ENCODE results near the gene GBE1. TPM values are rescaled to one million over a fixed set of nuclear protein-coding genes. Genes with fewer than 3 reads are reported as not detected.

Gene GBE1
- total RNA-seq, 1 donor from 2014 or later: 73.1 TPM

- DNase-seq: no peak
- Histone ChIP-seq H3K4me3 (no peak overlapping the region), H3K27me3 (ENCODE audit: low read depth) (no peaks in the 10 kb centered on the region), H3K27ac (replicated peaks) (no peak overlapping the region), H3K4me1 (peaks cover 2% of the 10 kb centered on the region), H3K9me3 (replicated peaks) (no peaks in the 10 kb centered on the region), H3K36me3 (no peaks in the 10 kb centered on the region)
- TF ChIP-seq CTCF (IDR thresholded peaks at IDR 0.05; ENCODE audit: borderline replicate concordance): no peak
- intact Hi-C loops (cut with micrococcal nuclease): no loop called here
Measured at GRCh38 chr3:81470524-81471278, 290.7 kb downstream of the GBE1 start.

GRCh38 chr3:81468391-81468790, 293.1 kb downstream of the GBE1 start:
- no peak for TF ChIP-seq CTCF (IDR thresholded peaks at IDR 0.05; ENCODE audit: borderline replicate concordance)
- no peak overlapping the region for H3K27ac ChIP-seq (replicated peaks)
- peaks cover 7% of the 10 kb centered on the region for H3K4me1 ChIP-seq
- no peak overlapping the region for H3K4me3 ChIP-seq
- H3K9me3 ChIP-seq (replicated peaks): no peaks in the 10 kb centered on the region
- H3K36me3 ChIP-seq: no peaks in the 10 kb centered on the region
- intact Hi-C loops (cut with micrococcal nuclease): no loop called here
- DNase-seq: no peak
- H3K27me3 ChIP-seq (ENCODE audit: low read depth): no peaks in the 10 kb centered on the region

- Histone ChIP-seq H3K27me3 (ENCODE audit: low read depth) (no peaks in the 10 kb centered on the region), H3K9me3 (replicated peaks) (no peaks in the 10 kb centered on the region), H3K27ac (replicated peaks) (no peak overlapping the region), H3K4me3 (no peak overlapping the region), H3K36me3 (no peaks in the 10 kb centered on the region), H3K4me1 (peaks cover 7% of the 10 kb centered on the region)
- no peak for DNase-seq
- no peak for TF ChIP-seq CTCF (IDR thresholded peaks at IDR 0.05; ENCODE audit: borderline replicate concordance)
- intact Hi-C loops (cut with micrococcal nuclease): no loop called here
Measured at GRCh38 chr3:81466201-81466560, 295.3 kb downstream of the GBE1 start.

- Histone ChIP-seq H3K27me3 (ENCODE audit: low read depth) (no peaks in the 10 kb centered on the region), H3K4me1 (peaks cover 7% of the 10 kb centered on the region), H3K4me3 (no peak overlapping the region), H3K9me3 (replicated peaks) (no peaks in the 10 kb centered on the region), H3K36me3 (no peaks in the 10 kb centered on the region), H3K27ac (replicated peaks) (no peak overlapping the region)
- TF ChIP-seq CTCF (IDR thresholded peaks at IDR 0.05; ENCODE audit: borderline replicate concordance): no peak
- DNase-seq: no peak
- intact Hi-C loops (cut with micrococcal nuclease): no loop called here
Measured at GRCh38 chr3:81465510-81466200, 295.8 kb downstream of the GBE1 start.

GRCh38 chr3:81463781-81464180, 297.7 kb downstream of the GBE1 start:
- no peak for DNase-seq
- Histone ChIP-seq H3K27me3 (ENCODE audit: low read depth) (no peaks in the 10 kb centered on the region), H3K9me3 (replicated peaks) (no peaks in the 10 kb centered on the region), H3K4me1 (peaks cover 7% of the 10 kb centered on the region), H3K36me3 (no peaks in the 10 kb centered on the region), H3K4me3 (no peak overlapping the region), H3K27ac (replicated peaks) (no peak overlapping the region)
- TF ChIP-seq CTCF (IDR thresholded peaks at IDR 0.05; ENCODE audit: borderline replicate concordance): no peak
- intact Hi-C loops (cut with micrococcal nuclease): no loop called here
